DOHH2 (cell line): ENCODE results near the gene UVRAG.

Source experiments
- EZH2phosphoT487 ChIP-seq: fragments of 200-600 bp; sonication (generic); IDR thresholded peaks from 2 replicates; pipeline ENCODE4 v1.6.1; 2017; ENCODE audit warnings: borderline replicate concordance, mild to moderate bottlenecking, antibody characterized with exemption, low read length, moderate library complexity, mixed read lengths
- TF ChIP-seq, protein P1 (sequence below): fragments of 200-600 bp; sonication (generic); IDR thresholded peaks from one replicate; pipeline ENCODE4 v1.5.1; 2014; ENCODE audit warnings: antibody characterized with exemption, mild to moderate bottlenecking, low read depth, low read length; ENCODE audit not compliant: poor library complexity, severe bottlenecking

DNA sequence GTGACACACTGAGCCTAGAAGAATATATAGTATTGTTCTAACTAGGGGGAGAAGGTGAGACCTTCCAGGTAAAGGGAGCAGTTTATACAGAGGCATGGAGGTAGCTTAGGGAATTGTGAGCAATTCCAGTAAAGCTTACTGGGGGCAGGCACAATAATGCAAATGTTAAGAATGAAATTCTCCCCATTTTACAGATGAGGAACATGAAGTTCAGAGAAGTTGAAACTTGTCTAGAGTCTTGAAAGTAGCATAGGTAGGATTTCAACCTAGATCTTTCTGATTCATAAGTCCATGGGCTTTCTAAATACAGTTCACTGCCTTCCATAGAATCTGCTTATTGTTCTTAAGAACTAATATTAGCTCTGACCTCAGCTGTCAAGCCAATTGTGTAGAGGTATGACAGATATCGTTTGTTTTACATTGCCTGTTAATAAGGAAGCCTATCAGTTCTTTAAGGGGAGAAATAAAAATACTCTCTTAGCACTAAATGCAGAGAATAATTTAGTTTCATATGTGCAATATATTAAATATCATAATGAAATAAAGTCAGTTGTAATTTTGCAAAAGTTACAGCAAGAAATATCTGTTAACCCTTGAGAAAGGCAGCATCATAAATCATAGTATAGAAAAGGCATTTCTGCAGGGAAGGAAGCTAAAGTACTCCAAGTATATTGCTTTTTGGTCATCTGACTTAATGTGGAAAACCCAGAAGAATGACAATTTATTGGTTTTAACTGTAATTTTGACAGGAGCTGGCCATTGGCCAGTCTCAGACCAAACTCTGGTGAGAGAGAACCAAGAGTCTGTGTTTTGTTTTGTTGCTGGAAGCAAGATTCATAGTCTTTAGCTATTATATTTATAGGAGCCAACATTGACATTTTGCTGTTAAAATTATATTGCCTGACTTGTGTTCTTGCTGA is 181.8 kb downstream of the UVRAG start:
- TF ChIP-seq, protein P1, sequence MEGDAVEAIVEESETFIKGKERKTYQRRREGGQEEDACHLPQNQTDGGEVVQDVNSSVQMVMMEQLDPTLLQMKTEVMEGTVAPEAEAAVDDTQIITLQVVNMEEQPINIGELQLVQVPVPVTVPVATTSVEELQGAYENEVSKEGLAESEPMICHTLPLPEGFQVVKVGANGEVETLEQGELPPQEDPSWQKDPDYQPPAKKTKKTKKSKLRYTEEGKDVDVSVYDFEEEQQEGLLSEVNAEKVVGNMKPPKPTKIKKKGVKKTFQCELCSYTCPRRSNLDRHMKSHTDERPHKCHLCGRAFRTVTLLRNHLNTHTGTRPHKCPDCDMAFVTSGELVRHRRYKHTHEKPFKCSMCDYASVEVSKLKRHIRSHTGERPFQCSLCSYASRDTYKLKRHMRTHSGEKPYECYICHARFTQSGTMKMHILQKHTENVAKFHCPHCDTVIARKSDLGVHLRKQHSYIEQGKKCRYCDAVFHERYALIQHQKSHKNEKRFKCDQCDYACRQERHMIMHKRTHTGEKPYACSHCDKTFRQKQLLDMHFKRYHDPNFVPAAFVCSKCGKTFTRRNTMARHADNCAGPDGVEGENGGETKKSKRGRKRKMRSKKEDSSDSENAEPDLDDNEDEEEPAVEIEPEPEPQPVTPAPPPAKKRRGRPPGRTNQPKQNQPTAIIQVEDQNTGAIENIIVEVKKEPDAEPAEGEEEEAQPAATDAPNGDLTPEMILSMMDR, result no peak
- no peak for TF ChIP-seq EZH2phosphoT487
